Inflammatory macrophage treated with lipopolysaccharide for 4 hours (primary cell): Measurements from ENCODE around the gene NAA40.

Source experiments
- DNase-seq: peaks from one replicate; pipeline ENCODE4 v3.0.0-alpha.2; 2020

NAA40 gene

GRCh38 chr11:63938479-63939396 is at the start of gene NAA40:
Gene NAA40 (plus strand): TSS chr11:63939002. CDS start chr11:63939097, 95 bp downstream.
- DNase-seq: peak; percentile 86

GRCh38 chr11:63889344-63889743 is 49.5 kb upstream of the NAA40 start:
- no peak for DNase-seq

- no peak for DNase-seq
These were observed 48.4 kb upstream of the NAA40 start for GRCh38 chr11:63890368-63890767.

GRCh38 chr11:63892228-63892627 is 46.6 kb upstream of the NAA40 start:
- no peak for DNase-seq

GRCh38 chr11:63893355-63893754 is 45.4 kb upstream of the NAA40 start:
- no peak for DNase-seq

- DNase-seq: no peak
These were observed 42.7 kb upstream of the NAA40 start for GRCh38 chr11:63896071-63896470.

GRCh38 chr11:63897459-63898146 is 41.2 kb upstream of the NAA40 start:
- no peak for DNase-seq

- DNase-seq: no peak
These were observed 37.1 kb upstream of the NAA40 start for GRCh38 chr11:63901660-63902059.

GRCh38 chr11:63903884-63904283 is 34.9 kb upstream of the NAA40 start:
- DNase-seq: no peak

GRCh38 chr11:63904743-63905142 is 34.1 kb upstream of the NAA40 start:
- no peak for DNase-seq

GRCh38 chr11:63905179-63905578 is 33.6 kb upstream of the NAA40 start:
- DNase-seq: no peak

- no peak for DNase-seq
These were observed 32.7 kb upstream of the NAA40 start for GRCh38 chr11:63906087-63906486.

GRCh38 chr11:63906585-63906984 is 32.2 kb upstream of the NAA40 start:
- DNase-seq: no peak

- no peak for DNase-seq
These were observed 31.7 kb upstream of the NAA40 start for GRCh38 chr11:63907063-63907462.

GRCh38 chr11:63907808-63908530 is 30.8 kb upstream of the NAA40 start:
- DNase-seq: no peak

- DNase-seq: no peak
These were observed 30.0 kb upstream of the NAA40 start for GRCh38 chr11:63908631-63909401.

- DNase-seq: no peak
These were observed 29.0 kb upstream of the NAA40 start for GRCh38 chr11:63909591-63910506.

GRCh38 chr11:63910675-63911074 is 28.1 kb upstream of the NAA40 start:
- no peak for DNase-seq

GRCh38 chr11:63911440-63911839 is 27.4 kb upstream of the NAA40 start:
- DNase-seq: no peak

GRCh38 chr11:63911876-63912275 is 26.9 kb upstream of the NAA40 start:
- DNase-seq: no peak

GRCh38 chr11:63912678-63913077 is 26.1 kb upstream of the NAA40 start:
- no peak for DNase-seq
